ENCODE measurements around the gene OR4C6.

GRCh38 chr11:55707029-55707428, 45.0 kb downstream of the OR4C6 start:
- TF ChIP-seq POLR2A (IDR thresholded peaks at IDR 0.05) (no peak), POLR2AphosphoS5 (IDR thresholded peaks at IDR 0.05) (no peak), CTCF (IDR thresholded peaks at IDR 0.05) (no peak)

Measured in breast epithelium (tissue), 3 donors.